Measurements from ENCODE around the gene RASL10B. TPM values are rescaled to one million over a fixed set of nuclear protein-coding genes. Genes with fewer than 3 reads are reported as not detected.

RASL10B gene
- polyA plus RNA-seq, 1 donor (not counting 4 experiments of a cell fraction or from before 2014, with no cell fraction given) = 0.07 TPM

DNA sequence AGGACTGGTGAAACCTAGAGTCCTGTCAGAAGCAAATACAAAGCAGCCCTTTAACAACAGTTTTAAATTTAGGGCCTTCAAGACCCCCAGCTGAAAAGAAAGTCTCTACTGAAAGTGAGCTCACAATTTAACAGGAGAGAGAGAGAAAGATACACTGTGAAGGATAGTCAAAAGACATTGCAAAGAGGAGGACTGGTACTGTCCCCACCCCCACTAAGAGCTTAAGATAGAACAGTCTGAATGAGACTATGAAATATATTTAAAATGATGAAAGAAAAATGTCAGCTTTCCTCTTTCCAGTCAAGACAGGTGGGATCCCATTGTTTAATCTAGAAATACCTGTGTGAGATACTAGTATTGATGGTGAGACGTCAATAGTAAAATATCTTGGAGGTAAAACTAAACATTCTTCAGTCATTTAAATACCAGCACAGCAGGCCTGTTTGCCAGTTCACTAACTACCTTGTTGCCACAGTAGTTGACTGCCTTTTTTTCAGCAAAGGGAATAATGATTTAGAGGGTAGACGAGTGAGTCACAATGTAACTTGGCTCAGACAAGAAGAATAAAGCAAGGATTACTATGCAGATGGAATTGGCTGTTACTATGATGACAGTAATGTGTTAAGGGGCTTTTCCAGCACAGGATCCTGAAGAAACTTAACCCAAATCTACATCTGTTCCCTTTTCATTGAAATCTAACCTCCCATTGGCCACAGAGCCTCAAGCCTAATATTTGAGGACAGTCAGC lies 47.2 kb upstream of the RASL10B start:
- H3K27ac ChIP-seq (ENCODE audit: control insufficient read depth, insufficient read depth, low read length) = no peak overlapping the region
- no peak for DNase-seq (ENCODE audit: low read depth, low spot score)
- dilution Hi-C loops (cut with MboI; ENCODE audit: extremely low pct_ligation_motif_present, low sequenced_read_pairs) = no loop called here
- H3K4me2 ChIP-seq (ENCODE audit: control insufficient read depth, extremely low read depth, insufficient read depth, low read depth, low read length) = no peak overlapping the region
- H4K20me1 ChIP-seq (ENCODE audit: control insufficient read depth, extremely low read depth, insufficient read depth, low read length) = no peaks in the 10 kb centered on the region
- peaks cover 6 to 23% of the 10 kb centered on the region in 2 experiments for H3K36me3 ChIP-seq (ENCODE audit: control insufficient read depth in 2 of 2, extremely low read depth in 1 of 2, insufficient read depth in 2 of 2, low read length in 2 of 2)
- no peak for FAIRE-seq
- H2AFZ ChIP-seq (ENCODE audit: control insufficient read depth, low read length) = no peak overlapping the region
- H3K27me3 ChIP-seq (ENCODE audit: control insufficient read depth, extremely low read depth, insufficient read depth, low read length) = no peaks in the 10 kb centered on the region
- TF ChIP-seq, protein P1, sequence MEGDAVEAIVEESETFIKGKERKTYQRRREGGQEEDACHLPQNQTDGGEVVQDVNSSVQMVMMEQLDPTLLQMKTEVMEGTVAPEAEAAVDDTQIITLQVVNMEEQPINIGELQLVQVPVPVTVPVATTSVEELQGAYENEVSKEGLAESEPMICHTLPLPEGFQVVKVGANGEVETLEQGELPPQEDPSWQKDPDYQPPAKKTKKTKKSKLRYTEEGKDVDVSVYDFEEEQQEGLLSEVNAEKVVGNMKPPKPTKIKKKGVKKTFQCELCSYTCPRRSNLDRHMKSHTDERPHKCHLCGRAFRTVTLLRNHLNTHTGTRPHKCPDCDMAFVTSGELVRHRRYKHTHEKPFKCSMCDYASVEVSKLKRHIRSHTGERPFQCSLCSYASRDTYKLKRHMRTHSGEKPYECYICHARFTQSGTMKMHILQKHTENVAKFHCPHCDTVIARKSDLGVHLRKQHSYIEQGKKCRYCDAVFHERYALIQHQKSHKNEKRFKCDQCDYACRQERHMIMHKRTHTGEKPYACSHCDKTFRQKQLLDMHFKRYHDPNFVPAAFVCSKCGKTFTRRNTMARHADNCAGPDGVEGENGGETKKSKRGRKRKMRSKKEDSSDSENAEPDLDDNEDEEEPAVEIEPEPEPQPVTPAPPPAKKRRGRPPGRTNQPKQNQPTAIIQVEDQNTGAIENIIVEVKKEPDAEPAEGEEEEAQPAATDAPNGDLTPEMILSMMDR (optimal IDR thresholded peaks at IDR 0.05 in 1 of 3, IDR thresholded peaks at IDR 0.05 in 1 of 3, conservative IDR thresholded peaks at IDR 0.05 in 1 of 3; ENCODE audit: extremely low read depth in 1 of 3, insufficient read depth in 2 of 3, low read length in 3 of 3) = no peak
- TF ChIP-seq EZH2 (IDR thresholded peaks at IDR 0.05; ENCODE audit: low read length) = no peak
- no peak overlapping the region for H3K4me3 ChIP-seq (ENCODE audit: control insufficient read depth in 2 of 3, extremely low read depth in 1 of 3, insufficient read depth in 2 of 3, low read depth in 1 of 3, low read length in 3 of 3)
- H3K4me1 ChIP-seq (ENCODE audit: control insufficient read depth, extremely low read depth, insufficient read depth, low read length) = no peaks in the 10 kb centered on the region
- H3K9me1 ChIP-seq (ENCODE audit: control insufficient read depth, extremely low read depth, insufficient read depth, low read length) = no peaks in the 10 kb centered on the region
- H3K79me2 ChIP-seq (ENCODE audit: control insufficient read depth, insufficient read depth, low read length) = no peaks in the 10 kb centered on the region
- H3K9me3 ChIP-seq (ENCODE audit: control insufficient read depth, low read depth, low read length) = no peaks in the 10 kb centered on the region
- no peak overlapping the region for H3K9ac ChIP-seq (ENCODE audit: control insufficient read depth, extremely low read depth, insufficient read depth, low read length)

DNA sequence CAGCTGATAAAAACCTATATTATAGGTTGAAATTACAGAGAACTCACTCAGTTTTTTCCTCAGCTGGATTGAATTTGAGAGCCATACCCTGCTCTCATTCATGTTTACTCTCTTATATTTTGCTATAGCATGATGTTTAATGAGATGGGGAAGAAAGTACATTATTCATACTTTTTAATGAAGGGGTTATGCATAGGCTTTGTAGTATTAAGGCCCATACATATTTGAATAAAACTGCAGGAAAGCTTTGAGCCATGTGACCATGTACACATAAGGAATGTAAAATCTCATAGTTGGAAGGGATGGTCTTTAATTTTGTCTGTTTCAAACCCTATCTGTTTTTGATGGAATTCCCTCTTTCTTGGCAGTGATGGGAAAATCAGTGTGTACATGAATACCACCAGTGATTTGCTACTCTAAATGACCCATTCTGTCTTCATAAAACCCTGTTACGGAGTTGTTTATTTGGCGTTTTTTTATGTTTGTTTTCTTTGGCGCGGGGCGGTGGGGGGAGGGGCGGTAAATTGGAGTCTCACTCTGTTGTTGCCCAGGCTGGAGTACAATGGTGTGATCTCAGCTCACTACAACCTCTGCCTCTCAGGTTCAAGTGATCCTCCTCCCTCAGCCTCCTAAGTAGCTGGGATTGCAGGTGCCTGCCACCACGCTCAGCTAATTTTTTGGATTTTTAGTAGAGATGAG lies 38.8 kb upstream of the RASL10B start:
- peaks cover 15 to 20% of the 10 kb centered on the region in 2 experiments for H3K36me3 ChIP-seq (ENCODE audit: control insufficient read depth in 2 of 2, extremely low read depth in 1 of 2, insufficient read depth in 2 of 2, low read length in 2 of 2)
- TF ChIP-seq EZH2 (IDR thresholded peaks at IDR 0.05; ENCODE audit: low read length) = no peak
- TF ChIP-seq, protein P1 (optimal IDR thresholded peaks at IDR 0.05 in 1 of 3, IDR thresholded peaks at IDR 0.05 in 1 of 3, conservative IDR thresholded peaks at IDR 0.05 in 1 of 3; ENCODE audit: extremely low read depth in 1 of 3, insufficient read depth in 2 of 3, low read length in 3 of 3) = no peak

More for the DNA sequence above, 38.8 kb upstream of the RASL10B start:
- Histone ChIP-seq H3K4me1 (ENCODE audit: control insufficient read depth, extremely low read depth, insufficient read depth, low read length) (no peaks in the 10 kb centered on the region), H2AFZ (ENCODE audit: control insufficient read depth, low read length) (no peak overlapping the region), H3K9me1 (ENCODE audit: control insufficient read depth, extremely low read depth, insufficient read depth, low read length) (no peaks in the 10 kb centered on the region), H3K9ac (ENCODE audit: control insufficient read depth, extremely low read depth, insufficient read depth, low read length) (no peak overlapping the region), H3K27ac (ENCODE audit: control insufficient read depth, insufficient read depth, low read length) (no peak overlapping the region), H4K20me1 (ENCODE audit: control insufficient read depth, extremely low read depth, insufficient read depth, low read length) (no peaks in the 10 kb centered on the region), H3K4me3 (ENCODE audit: control insufficient read depth in 2 of 3, extremely low read depth in 1 of 3, insufficient read depth in 2 of 3, low read depth in 1 of 3, low read length in 3 of 3) (no peak overlapping the region), H3K9me3 (ENCODE audit: control insufficient read depth, low read depth, low read length) (no peaks in the 10 kb centered on the region), H3K4me2 (ENCODE audit: control insufficient read depth, extremely low read depth, insufficient read depth, low read depth, low read length) (no peak overlapping the region), H3K27me3 (ENCODE audit: control insufficient read depth, extremely low read depth, insufficient read depth, low read length) (no peaks in the 10 kb centered on the region), H3K79me2 (ENCODE audit: control insufficient read depth, insufficient read depth, low read length) (no peaks in the 10 kb centered on the region)
- dilution Hi-C loops (cut with MboI; ENCODE audit: extremely low pct_ligation_motif_present, low sequenced_read_pairs) = no loop called here
- DNase-seq (ENCODE audit: low read depth, low spot score) = no peak
- no peak for FAIRE-seq

Measured in keratinocyte (primary cell).